G401.6 (cell line): ENCODE measurements around the gene BCAS3.

ENCODE experiments used
- FAIRE-seq: peaks from 2 replicates; lab custom pipeline; 2012; peaks lifted over from hg19 to GRCh38; lab: Jason Lieb, UNC

The BCAS3 gene

DNA sequence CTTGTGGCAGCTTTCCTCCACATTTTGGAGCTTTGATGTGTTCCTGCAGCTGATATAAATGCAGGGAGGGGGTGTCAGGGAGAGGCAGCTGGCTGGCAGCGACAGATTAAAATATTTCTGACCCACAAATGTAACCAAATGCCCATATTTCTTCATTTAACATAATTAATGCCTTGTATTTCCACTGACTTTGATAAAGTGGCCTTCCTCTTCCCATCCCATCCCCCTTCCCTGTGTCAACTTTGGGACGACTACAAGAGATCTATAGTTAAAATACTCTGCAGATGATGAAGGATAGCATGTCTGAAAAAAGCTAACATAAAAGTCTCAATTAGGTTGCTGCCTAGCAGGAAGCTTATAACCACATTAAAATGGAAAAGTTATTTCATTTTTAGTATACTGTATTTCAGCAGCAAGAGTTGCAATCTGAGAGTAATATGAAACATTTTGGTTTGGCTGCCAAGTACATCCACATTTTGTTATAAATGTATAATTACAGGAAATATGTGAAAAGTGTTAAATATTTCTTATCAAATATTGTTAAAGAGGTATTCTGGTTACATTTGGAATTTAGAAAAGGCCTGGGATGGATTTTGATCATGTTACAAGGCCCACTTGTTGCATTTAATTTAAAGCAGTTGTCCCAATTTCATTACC is 483.3 kb downstream of the BCAS3 start:
- no peak for FAIRE-seq

DNA sequence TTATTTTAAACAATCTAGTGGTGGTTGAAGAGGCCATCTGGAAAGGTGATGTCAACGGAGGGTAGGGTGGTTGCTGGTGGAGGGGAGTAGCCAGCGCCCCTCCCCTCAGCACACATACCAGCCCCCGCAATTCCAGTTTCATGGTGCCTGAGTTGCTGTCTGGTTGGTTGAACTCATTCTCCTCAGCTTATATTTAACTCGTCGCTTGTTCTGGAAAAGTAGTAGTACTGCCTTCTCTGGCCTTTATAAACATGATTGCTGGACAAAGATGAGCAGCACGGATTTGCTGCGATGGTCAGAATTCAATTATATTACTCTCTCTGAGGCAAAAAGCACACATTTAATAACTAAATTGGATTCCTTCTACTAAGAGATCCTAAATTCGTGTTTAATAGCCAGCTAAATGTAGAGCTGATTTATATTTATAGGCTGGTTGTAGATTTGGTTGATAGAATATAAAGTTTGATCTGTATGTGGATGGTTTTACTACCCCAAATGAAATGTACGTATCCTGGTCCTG is 484.0 kb downstream of the BCAS3 start:
- FAIRE-seq: no peak

DNA sequence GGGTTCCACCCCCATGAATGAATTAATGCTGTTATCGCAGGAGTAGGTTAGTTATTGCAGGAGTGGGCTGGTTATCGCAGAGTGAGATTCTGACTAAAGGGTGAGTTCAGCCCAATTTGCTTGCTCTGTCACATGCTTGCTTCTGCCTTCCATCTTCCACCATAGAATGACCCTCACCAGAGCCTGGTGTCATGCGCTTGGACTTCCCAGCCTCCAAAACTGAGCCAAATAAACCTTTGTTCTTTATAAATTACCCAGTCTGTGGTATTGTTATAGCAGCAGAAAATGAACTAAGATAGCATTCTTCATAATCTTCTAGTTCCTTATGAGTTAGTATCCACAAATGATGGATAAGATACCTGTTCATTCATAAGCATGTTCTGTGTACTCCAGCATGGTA is 486.9 kb downstream of the BCAS3 start:
- FAIRE-seq: no peak

DNA sequence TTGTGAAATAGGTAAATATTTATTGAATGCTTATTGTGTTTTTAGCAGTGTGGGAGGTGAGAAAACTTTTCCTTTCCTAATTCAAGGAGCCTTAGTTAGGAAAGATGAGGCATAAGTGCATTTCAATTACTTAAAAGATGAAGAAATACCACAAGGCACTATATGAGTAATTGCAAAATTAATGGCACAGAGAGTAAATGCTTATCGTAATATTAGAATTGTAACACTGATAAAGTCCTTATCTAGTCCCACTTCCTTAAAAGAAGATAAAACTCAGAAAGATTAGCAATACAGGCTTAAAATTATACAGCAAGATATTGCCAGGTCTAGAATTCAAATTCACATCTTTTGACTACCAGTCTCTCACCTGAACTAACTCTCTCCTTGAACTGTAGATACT is 489.4 kb downstream of the BCAS3 start:
- no peak for FAIRE-seq

DNA sequence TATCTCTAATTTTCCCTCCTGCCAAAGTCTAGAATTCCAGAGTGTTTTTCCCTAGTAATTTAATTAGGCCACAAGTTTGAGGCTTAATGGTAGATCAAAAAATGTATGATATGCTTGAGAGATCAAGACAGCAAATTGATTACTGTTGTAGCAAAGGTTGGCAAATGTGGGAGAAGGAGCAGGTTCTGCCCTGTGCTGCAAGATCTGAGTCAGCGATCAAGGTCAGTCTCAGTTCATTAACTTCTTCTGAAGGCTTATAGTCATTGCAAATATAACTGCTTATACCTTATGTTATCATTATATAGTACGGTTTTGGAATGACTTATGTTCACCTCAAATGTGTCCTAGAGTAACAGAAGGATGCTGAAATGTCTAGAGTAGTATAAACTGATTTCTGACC is 490.9 kb downstream of the BCAS3 start:
- no peak for FAIRE-seq

DNA sequence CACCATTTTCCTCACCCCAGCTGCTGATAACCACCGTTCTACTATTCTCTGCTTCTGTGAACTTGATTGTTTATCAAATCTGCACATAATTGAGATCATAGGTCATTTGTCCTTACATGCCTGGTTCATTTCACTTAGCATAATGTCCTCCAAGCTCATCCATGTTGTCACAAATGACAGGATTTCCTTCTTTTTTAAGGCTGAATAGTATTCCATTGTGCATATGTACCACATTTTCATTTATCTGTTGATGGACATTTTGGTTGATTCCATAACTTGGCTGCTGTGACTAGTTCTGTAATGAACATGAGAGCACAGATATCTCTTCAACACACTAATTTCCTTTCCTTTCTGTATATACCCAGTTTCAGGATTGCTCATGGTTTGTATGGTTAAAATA is 496.7 kb downstream of the BCAS3 start:
- FAIRE-seq: no peak

DNA sequence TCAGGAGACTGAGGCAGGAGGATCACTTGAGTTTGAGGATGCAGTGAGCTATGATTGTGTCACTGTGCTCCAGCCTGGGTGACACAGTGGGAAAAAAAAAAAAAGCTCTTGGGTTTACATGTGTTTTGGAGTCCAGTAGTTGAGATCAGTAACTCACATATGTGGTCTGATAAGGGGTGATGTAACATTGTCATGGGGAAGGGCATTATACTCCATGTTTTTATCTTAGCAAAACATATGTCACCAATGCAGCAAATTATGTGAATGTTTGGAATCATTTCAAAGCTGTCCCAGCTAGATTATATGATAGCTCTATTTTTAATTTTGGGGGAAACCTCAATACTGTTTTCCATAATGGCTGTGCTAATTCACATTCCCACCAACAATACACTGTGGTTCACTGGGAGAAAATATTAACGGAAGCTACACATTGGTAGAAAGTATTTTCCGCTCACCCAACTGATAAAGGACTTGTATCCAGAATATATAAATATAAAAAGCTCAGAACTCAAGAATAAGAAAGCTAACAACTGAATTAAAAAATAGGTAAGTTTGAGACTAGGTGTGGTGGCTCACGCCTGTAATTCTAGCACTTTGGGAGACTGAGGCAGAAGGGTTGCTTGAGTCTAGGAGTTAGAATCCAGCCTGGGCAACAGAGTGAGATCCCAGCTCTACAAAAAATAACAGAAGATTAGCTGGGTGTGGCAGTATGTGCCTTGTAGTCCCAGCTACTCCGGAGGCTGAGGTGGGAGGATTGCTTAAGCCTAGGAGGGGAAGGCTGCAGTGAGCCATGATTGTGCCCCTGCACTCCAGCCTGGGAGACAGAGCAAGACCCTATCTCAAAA is 497.9 kb downstream of the BCAS3 start:
- no peak for FAIRE-seq

DNA sequence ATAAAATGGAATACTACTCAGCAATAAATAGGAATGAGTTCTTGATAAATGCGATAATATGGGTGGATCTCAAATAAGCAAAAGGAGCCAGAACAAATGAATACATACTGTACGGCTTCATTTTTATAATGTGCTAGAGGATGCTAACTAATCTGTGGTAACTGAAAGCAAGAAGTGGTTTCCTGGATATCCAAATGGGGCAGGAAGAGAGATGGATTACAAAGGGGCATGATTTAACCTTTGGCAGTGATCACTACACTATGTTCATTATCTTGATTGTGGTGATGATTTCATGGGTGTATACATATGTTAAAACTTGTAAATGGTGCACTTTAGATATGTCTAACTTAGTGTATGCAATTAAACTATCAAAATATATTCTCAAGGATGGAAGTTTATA is 499.7 kb downstream of the BCAS3 start:
- FAIRE-seq: no peak

DNA sequence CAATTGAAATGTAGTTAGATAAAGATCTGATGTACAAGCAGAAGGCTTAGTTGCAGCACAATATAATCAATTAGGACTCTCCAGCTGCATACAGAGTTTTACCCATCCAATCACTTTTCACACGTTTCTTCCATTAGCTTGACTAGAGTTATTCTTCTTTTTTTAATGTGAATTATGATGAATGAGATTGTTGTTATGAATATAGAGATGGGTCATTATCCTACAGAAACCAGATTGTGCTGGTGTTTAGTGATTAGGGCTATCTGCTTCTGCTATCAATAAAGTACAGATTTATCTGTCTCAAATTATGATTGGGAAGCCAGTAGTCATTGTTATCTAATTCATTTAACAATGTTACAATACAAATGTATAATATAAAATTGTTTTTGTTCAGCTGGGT is 500.6 kb downstream of the BCAS3 start:
- FAIRE-seq: no peak

DNA sequence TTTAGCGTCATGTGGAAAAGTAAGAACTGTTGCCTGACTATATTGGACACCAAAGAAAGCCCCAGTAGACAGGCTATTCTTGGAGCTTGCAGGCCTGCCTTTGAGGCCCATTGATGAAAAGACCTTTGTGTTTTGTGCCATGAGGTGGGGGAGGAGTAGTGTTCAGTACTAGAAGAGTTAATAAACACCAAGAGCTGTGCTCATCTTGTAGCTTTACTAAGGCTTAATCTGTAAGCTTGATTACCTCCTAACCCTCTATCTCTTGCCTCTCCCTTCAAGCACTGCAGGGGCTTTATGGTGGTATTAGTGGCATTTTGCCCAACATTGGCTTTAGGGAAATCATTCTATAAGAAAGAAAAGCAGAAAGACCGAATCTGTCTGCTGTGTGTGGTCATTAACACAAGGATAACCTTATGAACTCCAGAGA is 501.7 kb downstream of the BCAS3 start:
- FAIRE-seq: no peak

DNA sequence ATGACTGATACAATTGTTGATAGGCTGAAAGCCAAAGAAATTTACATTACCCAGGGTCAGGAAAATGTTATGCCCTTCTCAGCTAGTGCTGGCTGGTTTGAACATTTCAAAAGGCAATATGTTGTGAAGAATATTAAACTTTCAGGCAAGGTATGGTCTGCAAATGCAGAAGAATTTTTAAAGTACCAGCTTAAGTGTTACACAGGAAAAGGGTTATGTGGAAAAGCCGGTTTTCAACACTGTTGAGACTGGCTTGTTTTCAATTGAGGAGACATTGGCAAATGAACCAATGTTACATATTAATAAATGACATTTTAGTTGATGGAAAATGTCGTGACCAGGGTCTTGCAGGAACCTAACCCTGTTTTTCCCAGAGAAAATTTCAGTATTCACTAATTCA is 506.1 kb downstream of the BCAS3 start:
- FAIRE-seq: no peak

DNA sequence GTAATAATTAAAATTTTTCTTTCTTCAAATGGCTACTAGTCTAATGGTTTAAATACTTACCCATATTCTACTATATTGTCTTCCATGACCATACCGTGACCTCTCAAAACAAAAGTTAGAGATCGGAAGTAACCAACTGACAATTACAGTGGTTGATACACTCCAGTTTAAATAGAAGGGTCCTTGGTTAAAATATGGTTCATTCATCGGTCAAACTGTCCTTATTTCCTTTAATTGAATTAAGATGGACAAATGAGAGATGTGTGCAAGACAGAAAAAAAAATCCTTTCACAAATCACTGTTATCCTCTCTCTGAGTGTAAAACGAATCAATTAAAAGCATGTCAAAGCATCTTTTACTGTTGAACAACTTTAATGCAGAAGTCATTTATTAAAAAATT is 507.7 kb downstream of the BCAS3 start:
- FAIRE-seq: no peak

DNA sequence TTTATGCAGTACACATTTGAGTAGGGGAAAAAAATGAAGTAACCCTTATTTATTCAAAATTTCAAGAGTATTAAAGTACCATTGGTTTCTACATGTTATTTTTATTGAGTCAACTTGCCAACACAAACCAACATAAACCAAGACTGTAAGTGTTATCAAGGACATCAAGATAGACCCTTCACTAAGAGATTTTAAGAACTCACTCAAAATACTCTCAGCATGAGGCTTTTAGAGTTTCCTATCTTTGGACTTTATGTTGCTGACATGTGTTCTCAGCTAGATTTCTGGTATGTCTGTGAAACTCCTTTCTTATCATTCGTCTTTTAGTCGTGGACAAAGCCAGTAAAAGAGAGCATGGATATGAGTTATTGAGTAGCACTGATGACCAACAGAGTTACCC is 509.4 kb downstream of the BCAS3 start:
- FAIRE-seq: no peak

DNA sequence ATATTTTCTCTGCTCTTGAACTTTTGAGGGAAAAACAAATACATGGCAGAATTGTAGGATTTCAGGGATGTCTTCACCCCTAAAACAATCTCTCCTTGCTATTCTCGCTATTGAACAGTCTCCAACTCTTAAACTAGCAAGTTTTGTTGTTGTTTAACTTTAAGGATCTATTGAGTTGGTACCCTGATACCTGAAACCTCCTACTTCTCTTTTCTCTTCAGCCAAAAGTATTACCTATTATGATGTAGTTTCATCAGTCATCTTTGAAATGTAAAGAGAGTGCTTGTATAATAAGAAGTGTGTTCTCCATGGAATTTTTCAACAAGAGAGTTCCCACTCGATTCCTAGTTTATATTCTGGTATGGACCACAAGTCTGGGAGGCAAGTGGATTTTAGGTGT is 510.4 kb downstream of the BCAS3 start:
- no peak for FAIRE-seq

DNA sequence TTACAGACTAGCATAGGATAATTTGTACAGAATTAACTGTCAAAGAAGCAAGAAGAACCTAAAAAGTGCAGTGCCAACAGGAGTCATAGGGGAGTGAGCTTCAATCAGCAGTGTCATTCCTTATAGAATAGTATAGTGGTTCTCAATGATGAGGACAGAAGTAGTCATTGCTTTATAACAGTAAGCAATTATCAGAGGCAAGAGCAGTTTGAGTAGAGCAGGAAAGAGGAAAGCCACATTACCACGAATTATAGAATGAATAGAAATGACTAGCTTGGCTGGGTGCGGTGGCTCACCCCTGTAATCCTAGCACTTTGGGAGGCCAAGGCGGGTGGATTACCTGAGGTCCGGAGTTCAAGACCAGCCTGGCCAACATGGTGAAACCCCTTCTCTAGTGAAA is 512.3 kb downstream of the BCAS3 start:
- no peak for FAIRE-seq

DNA sequence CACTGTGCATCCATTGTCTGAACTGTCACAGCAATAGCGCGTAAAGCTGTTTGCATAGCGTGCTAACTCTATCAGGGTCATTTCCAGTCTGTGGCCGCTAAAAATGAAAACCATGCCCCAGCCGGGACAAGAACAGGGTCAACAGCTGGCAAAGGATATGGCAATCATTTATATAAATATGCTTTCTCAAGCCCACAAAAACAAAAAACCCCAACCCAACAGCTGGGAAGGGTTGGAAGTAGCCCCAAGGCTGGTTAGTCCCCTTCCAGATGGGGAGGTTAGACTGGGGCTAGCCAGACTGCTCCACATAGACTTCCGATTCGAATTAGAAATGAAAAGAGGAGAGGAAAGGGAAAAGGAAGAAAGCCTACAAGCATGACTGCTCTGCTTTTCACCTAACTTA is 518.7 kb downstream of the BCAS3 start:
- no peak for FAIRE-seq

DNA sequence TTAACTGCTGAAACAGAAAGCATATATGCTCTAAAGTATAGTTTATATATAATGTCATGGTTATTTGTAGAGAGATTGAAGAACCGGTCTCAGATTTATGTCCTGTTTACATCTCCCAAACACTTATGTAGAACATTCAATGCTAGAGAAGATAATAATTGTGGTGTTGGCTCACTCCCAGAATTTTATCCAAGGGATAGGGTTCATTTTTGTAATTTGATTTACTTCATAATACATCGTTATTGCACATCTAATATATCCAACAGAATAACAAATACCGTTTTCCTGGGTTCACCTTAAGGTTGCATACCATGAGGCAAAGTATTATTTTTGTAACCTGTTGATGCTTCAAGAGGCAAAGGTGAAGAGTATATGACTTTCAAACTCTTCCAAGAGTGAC is 519.1 kb downstream of the BCAS3 start:
- no peak for FAIRE-seq

DNA sequence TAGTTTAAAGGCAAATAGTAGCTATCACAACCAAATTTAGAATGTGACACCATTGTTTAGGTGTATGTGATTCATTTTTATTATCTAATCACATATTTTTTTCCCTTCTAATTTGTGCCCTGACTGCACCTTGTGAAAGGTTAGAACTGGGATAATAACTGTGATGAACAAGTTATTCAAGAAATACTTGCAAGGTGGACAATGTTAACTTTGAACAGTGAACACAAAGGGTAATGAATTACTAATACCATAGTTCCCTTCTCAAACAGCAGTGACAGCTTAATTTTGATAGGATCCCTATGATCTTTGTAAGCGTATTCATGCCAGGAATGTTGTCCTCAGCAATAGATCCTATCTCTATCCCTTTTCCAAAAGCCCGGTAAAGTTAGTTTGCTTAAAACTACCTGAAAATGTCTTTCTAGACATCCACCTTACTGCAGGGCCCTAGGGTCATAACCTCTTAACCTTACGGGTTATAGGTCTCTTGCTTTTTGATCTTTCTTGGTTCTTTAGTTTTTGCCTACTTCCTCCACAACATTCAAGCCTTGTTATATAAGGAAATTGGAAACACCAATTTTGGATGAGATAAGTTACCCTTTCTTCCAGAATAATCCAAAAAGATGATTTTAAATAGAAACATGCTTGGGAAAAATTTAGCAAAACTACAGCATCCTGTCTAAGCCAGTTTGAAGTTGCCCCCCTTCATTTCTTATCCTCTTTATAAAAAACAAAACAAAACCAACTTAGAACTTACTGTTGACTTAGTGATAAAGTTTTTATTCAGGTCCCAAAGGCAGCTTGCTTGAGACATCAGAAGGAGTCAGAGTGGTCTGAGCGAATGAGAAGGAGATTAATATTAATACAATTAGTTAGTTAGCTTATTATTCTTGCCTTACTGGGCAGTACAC is 522.0 kb downstream of the BCAS3 start:
- no peak for FAIRE-seq

DNA sequence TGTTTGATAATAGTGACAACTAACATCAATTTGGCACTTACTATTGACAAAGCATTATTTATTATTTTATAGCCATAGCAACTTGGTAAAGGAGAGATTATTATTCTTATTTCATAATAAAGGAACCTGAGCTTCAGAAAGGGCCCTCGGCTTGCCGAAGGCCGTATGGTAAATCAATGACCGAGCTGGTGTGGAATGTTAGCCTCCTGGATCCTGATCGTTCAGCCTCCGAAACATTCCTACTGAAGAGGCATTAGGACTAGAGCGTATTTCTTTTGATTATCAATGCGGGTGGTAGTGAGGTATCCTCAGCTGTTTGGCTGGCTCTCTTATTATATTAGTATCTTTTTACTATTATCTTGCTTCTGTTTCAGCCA is 522.7 kb downstream of the BCAS3 start:
- no peak for FAIRE-seq

DNA sequence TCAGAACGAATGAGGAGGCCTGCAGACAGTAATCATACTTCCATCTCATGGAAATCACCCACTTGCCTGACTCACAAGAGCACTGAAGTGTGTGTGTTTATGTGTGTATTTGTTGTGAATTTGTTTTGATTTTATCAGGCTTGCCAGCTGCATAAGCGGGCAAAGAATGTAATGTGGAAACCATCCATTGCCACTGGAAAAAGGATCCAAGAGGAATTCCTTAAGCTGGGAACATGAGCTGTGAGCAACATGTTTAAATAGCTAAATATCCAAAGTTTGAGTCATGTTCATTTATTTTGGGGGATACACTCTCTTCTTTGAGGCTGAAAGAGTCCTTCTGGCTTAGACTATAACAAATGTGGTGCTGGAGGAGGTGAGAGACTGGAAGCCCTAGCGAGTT is 523.6 kb downstream of the BCAS3 start:
- no peak for FAIRE-seq

DNA sequence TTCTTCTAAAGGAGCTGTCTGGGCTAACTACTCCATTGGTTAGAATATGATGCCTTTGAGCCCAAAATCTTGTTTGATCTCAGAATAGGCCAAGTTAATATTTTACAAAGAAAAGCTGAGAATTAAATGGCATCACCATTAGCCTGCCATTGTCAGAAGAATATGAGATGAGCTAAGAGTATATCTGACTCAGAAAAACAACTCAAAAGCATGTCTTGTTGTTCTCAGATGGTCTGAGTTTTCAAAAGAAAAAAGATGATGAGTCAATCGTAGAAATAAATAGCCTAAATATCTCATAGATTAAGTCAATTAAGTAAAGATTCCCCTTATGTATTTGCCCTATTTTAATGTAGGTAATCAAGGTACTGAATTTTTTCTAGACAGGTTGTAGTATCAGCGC is 524.9 kb downstream of the BCAS3 start:
- FAIRE-seq: no peak

DNA sequence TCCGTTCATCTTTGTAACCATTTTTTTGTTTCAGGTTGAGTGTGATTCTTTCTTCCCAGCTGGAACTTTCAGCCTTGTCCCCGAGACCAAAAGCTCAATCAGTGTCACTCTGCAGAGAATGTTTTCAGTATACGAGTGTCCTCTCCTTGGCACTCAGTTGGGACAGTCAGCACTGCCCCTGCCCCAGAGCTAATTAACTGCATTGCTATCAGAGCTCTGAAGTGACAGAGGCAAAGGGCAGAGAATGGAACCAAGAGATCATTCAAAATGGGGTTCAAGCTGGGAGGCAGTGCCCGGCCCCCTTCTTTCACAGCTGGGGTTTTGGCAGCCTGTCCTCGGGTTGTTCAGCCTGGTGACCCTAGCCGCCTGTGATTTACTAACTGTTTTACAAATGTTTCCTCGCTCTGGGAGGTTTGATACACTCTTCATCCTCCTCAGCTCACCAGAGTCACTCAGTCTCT is 526.0 kb downstream of the BCAS3 start:
- FAIRE-seq: no peak

DNA sequence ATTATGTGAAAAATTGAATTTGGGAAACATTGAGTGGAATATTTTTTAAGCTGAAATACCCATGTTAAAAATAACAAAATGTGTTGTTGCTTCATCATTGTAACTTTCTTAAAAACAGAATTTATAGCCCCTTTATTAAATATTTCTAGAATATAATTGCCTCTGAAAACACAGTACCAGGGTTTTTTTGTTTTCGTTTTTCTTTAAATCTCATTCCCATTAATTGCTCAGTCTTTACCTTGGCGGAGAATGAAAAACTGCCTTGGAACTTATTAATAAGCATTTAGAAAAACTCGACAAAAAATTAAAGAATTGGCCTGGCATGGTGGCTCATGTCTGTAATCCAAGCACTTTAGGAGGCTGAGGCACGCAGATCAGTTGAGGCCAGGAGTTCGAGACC is 526.8 kb downstream of the BCAS3 start:
- FAIRE-seq: no peak
